K562 (cell line): ENCODE measurements around the gene AGRP. TPM values are rescaled to one million over a fixed set of nuclear protein-coding genes. Genes with fewer than 3 reads are reported as not detected.
A peak's percentile ranks its signal among the peaks of the same experiment; 100 is the strongest.

Experiments used
- ADNP ChIP-seq: fragments of 200-800 bp; sonication (Bioruptor generic); IDR thresholded peaks from 2 replicates; pipeline ENCODE4 v1.6.1; 2016; ENCODE audit warnings: missing genetic modification characterization, missing compliant biosample characterization
- ATF4 ChIP-seq: fragments of 450-650 bp; formaldehyde crosslinking; IDR thresholded peaks from 2 replicates; pipeline ENCODE4 v1.4.0; 2022; ENCODE audit warnings: mild to moderate bottlenecking, moderate library complexity
- BCL6 ChIP-seq: fragments of 250-450 bp; sonication (Bioruptor Pico); IDR thresholded peaks from 2 replicates; pipeline ENCODE4 v1.4.0; 2020
- CCNT2 ChIP-seq: IDR thresholded peaks from 2 replicates; pipeline ENCODE4 v1.6.1; 2011; ENCODE audit warnings: borderline replicate concordance, low read depth, mild to moderate bottlenecking, moderate library complexity, mixed read lengths, low read length; ENCODE audit not compliant: insufficient read length; ENCODE audit errors: extremely low read depth
- CEBPB ChIP-seq: fragments of 450-650 bp; IDR thresholded peaks from 2 replicates; pipeline ENCODE4 v1.6.1; 2016; ENCODE audit warnings: missing genetic modification characterization, missing compliant biosample characterization
- GTF2A2 ChIP-seq: IDR thresholded peaks from 2 replicates; pipeline ENCODE4 v1.6.1; 2016; ENCODE audit warnings: mild to moderate bottlenecking, missing genetic modification characterization, missing compliant biosample characterization
- HNRNPUL1 ChIP-seq: fragments of 200-400 bp; formaldehyde crosslinking; IDR thresholded peaks from 2 replicates; pipeline ENCODE4 v1.6.1; 2017; ENCODE audit warnings: low read length
- ID3 ChIP-seq, 2 experiments: fragments of 250-450 bp in 1 of 2; fragments of 450-650 bp in 1 of 2; sonication (Bioruptor Pico) in 1 of 2; IDR thresholded peaks; 2 replicates each; pipeline versions ENCODE4 v1.6.1 to v1.8.0; 2016 to 2021; ENCODE audit warnings: mild to moderate bottlenecking in 2 of 2, moderate library complexity in 2 of 2, missing compliant biosample characterization in 1 of 2, missing genetic modification characterization in 1 of 2
- KLF1 ChIP-seq: fragments of 450-650 bp; IDR thresholded peaks from 2 replicates; pipeline ENCODE4 v1.6.1; 2016; ENCODE audit warnings: missing genetic modification characterization, missing compliant biosample characterization
- MYBL2 ChIP-seq, 2 experiments: fragments of 450-650 bp in 1 of 2; sonication (generic) in 1 of 2; formaldehyde crosslinking in 1 of 2; IDR thresholded peaks; 2 replicates each; pipeline versions ENCODE4 v1.6.1 to v1.8.1; 2017 to 2022; ENCODE audit warnings: borderline replicate concordance in 1 of 2, inconsistent platforms in 1 of 2, low read depth in 1 of 2, mild to moderate bottlenecking in 1 of 2, missing genetic modification reagents in 1 of 2, moderate library complexity in 1 of 2
- POLR2H ChIP-seq: IDR thresholded peaks from 2 replicates; pipeline ENCODE4 v1.6.1; 2016; ENCODE audit warnings: missing genetic modification characterization, low read depth, mild to moderate bottlenecking, control low read depth, missing compliant biosample characterization, moderate library complexity
- POLR3A ChIP-seq: IDR thresholded peaks from 2 replicates; pipeline ENCODE4 v1.6.1; 2011; ENCODE audit warnings: borderline replicate concordance, mild to moderate bottlenecking, moderate library complexity; ENCODE audit not compliant: insufficient read length, insufficient read depth; ENCODE audit errors: extremely low read depth
- PTTG1 ChIP-seq: fragments of 450-650 bp; IDR thresholded peaks from 2 replicates; pipeline ENCODE4 v1.6.1; 2016; ENCODE audit warnings: low read depth, mild to moderate bottlenecking, missing genetic modification characterization, missing compliant biosample characterization
- RHOXF2B ChIP-seq: fragments of 250-450 bp; sonication (Bioruptor Pico); conservative IDR thresholded peaks from 2 replicates; pipeline ENCODE4 v1.5.1; 2021
- SMARCA4 ChIP-seq: fragments of 450-650 bp; IDR thresholded peaks from 2 replicates; pipeline ENCODE4 v1.6.1; 2016
- SP1 ChIP-seq: sonication (generic); formaldehyde crosslinking; IDR thresholded peaks from 2 replicates; pipeline ENCODE4 v1.8.1; 2022; ENCODE audit warnings: mild to moderate bottlenecking, missing genetic modification reagents
- ZBTB43 ChIP-seq: sonication (generic); formaldehyde crosslinking; IDR thresholded peaks from 2 replicates; pipeline ENCODE4 v1.8.0; 2023; ENCODE audit warnings: mild to moderate bottlenecking, missing genetic modification reagents
- ZNF311 ChIP-seq: fragments of 250-450 bp; sonication (Bioruptor Pico); IDR thresholded peaks from 2 replicates; pipeline ENCODE4 v1.4.0; 2020; ENCODE audit warnings: mild to moderate bottlenecking, moderate library complexity
- ZNF583 ChIP-seq: fragments of 250-450 bp; sonication (Bioruptor Pico); IDR thresholded peaks from 2 replicates; pipeline ENCODE4 v1.4.0; 2020
- polyA plus RNA-seq, 8 experiments: library from polyadenylated mRNA; depleted of rRNA in 4 of 8; stranded (reverse) in 5 of 8; unstranded in 3 of 8; fragments of >200 nt; fragmentation: Nextera tagmentation in 2 of 8; fragmentation: Illumina TruSeq in 1 of 8; extraction: Ambion mirVana in 2 of 8; extraction: Trizol in 1 of 8; gene quantifications; 2 replicates each; pipeline versions ENCODE4 v1.2.1 to v1.2.3, GENCODE V29; 2011 to 2014; ENCODE audit warnings: inconsistent platforms in 1 of 8, missing spikeins in 1 of 8
- total RNA-seq, 7 experiments: library from RNA; depleted of rRNA in 6 of 7; stranded (reverse); fragments of >200 nt in 6 of 7; fragmentation: Illumina TruSeq in 2 of 7; extraction: Trizol in 2 of 7; gene quantifications; 2 replicates each; pipeline versions ENCODE4 v1.2.1 to v1.2.3, GENCODE V29; 2011 to 2021; ENCODE audit warnings: low replicate concordance in 1 of 7

Gene AGRP
- total and polyA plus RNA-seq, 9 of the 15 experiments (the other 6 are each of a cell fraction or from before 2014, with no cell fraction given) = not detected

GRCh38 chr16:67526149-67526791, 42.9 kb upstream of the AGRP start (continued):
- TF ChIP-seq ZBTB43 (CRISPR knock-in tag) (no peak), CCNT2 (no peak), ZNF583 (CRISPR knock-in tag) (no peak), GTF2A2 (tag) (no peak), BCL6 (CRISPR knock-in tag) (no peak), POLR3A (no peak), POLR2H (tag) (no peak), RHOXF2B (no peak), SP1 (CRISPR knock-in tag) (peak; percentile 39; the same call in 1 of the 2 replicates), SMARCA4 (peak; percentile 70), PTTG1 (tag) (no peak), HNRNPUL1 (no peak), ID3 (CRISPR knock-in tag; IDR thresholded peaks at IDR 0.05) (no peak), ID3 (tag; IDR thresholded peaks at IDR 0.05) (0 out of 2 replicates have a peak, but pooled peaks have one; percentile 16), CEBPB (tag) (no peak), ADNP (no peak), KLF1 (no peak), MYBL2 (IDR thresholded peaks at IDR 0.05; ENCODE audit: low read depth) (no peak), MYBL2 (CRISPR knock-in tag; IDR thresholded peaks at IDR 0.05; ENCODE audit: borderline replicate concordance) (no peak), ATF4 (CRISPR knock-in tag) (no peak), ZNF311 (CRISPR knock-in tag) (no peak)
